ENCODE results near the gene CCR7. TPM values are rescaled to one million over a fixed set of nuclear protein-coding genes. Genes with fewer than 3 reads are reported as not detected.

Gene CCR7
- total and polyA plus RNA-seq, 2 donors (not counting 1 experiment from before 2014, with no cell fraction given) = 116 to 481 TPM

DNA sequence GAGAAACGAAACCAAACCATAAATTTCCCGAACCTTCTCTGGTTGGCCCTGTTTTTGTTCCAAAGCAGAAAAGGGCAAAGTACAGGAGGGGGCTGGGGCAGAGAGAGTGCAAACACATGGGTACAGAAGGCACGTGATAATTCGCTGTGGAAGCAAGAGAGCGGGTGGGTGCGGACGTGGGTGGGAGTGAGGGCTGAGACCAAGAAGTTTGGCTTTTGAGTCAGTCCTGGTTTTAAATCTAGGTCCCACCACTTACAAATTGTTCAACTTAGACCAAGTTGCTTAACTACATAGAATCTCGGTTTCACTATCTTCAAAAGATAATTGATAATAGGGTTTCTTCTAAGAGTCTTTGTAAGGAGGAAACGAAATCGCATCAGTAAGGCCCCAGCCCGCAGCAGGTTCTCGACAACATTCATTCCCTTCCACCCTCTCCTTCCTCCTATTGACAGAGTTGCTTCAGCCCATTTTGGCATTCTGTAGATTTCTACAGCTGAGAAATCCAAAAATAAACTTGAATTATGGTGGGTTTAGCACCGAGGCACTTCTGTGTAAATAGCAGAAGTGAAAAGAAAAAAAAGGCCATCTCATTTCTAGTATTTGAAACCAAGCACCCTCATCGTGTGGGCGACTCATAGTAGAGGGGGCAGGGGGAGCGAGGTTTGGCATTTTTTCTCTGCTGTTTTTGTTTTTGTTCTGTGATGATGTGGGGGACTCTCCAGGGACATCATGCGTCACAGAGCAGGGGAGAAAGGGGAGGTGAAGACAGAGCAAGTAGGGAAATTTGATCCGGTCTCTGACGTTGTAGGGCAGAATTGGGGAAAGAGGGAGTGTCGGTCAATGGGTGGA lies 33.6 kb upstream of the CCR7 start:
- Histone ChIP-seq H4K20me1 (ENCODE audit: control insufficient read depth, insufficient read depth, low read length, poor library complexity, severe bottlenecking) (no peaks in the 10 kb centered on the region), H3K36me3 (replicated peaks in 1 of 2; ENCODE audit: control extremely low read depth in 1 of 2, control insufficient read depth in 1 of 2, extremely low read depth in 1 of 2, insufficient read depth in 2 of 2, low read length in 1 of 2) (no peaks in the 10 kb centered on the region), H3K4me2 (replicated peaks; ENCODE audit: low read depth, low read length, poor library complexity, severe bottlenecking) (peak overlapping the region; percentile 59), H3K9ac (ENCODE audit: low read length) (peak overlapping the region; percentile 10), H3K4me1 (ENCODE audit: control insufficient read depth in 2 of 2, insufficient read depth in 2 of 2, low read length in 2 of 2) (peaks cover 72 to 76% of the 10 kb centered on the region in 2 donors), H2AFZ (ENCODE audit: insufficient read depth, low read depth, low read length, poor library complexity, severe bottlenecking) (peak overlapping the region; percentile 48), H3K79me2 (ENCODE audit: control insufficient read depth, insufficient read depth, low read length) (no peaks in the 10 kb centered on the region), H3K9me3 (ENCODE audit: control extremely low read depth in 1 of 3, control insufficient read depth in 2 of 3, insufficient read depth in 1 of 3, low read length in 2 of 3) (peaks cover 0 to 2% (median 0%) of the 10 kb centered on the region in 3 donors), H3K27ac (ENCODE audit: low read length in 2 of 2) (peak overlapping the region; percentile 92 to 96), H3K27me3 (replicated peaks in 1 of 4; ENCODE audit: control extremely low read depth in 1 of 4, control insufficient read depth in 3 of 4, insufficient read depth in 4 of 4, low read length in 3 of 4) (no peaks in the 10 kb centered on the region), H3K4me3 (ENCODE audit: control extremely low read depth in 1 of 5, extremely low read depth in 1 of 5, insufficient read depth in 1 of 5, low read depth in 2 of 5, low read length in 4 of 5) (peak overlapping the region in 3 of 5 experiments; percentile 12 to 37 (median 27))
- DNase-seq (peak; percentile 97), ATAC-seq (ENCODE audit: low read depth) (peak; percentile 83)
- CTCF ChIA-PET = interaction anchor here (0.5 to 4.3 kb wide), 6 partner anchors 16 to 73 kb away, joined by 3 to 53 read pairs (median 7); no protein-coding TSS in a partner anchor
- peaks cover 85% of the 10 kb centered on the region for H3K4me1 Mint-ChIP-seq
- intact Hi-C loops (cut with micrococcal nuclease) = no loop called here
- H3K9me3 Mint-ChIP-seq (ENCODE audit: insufficient read depth) = peaks cover 3% of the 10 kb centered on the region
- peak overlapping the region; percentile 52 for H3K4me3 Mint-ChIP-seq
- TF ChIP-seq EZH2 (IDR thresholded peaks at IDR 0.05; ENCODE audit: borderline replicate concordance, insufficient read depth, low read depth, low read length, poor library complexity, severe bottlenecking) = no peak
- no peak for TF ChIP-seq CTCF (IDR thresholded peaks at IDR 0.05)
- POLR2A ChIA-PET = interaction anchor here (1.0 to 2.8 kb wide), 7 partner anchors 9 to 276 kb away, joined by 3 to 26 read pairs (median 4); partner anchors contain the start of gene CCR7
- H3K27me3 Mint-ChIP-seq = no peaks in the 10 kb centered on the region
- peak overlapping the region; percentile 87 for H3K27ac Mint-ChIP-seq
- 31% methylated on average over 7 of the region's 20 CpGs for WGBS (ENCODE audit: insufficient coverage)

GRCh38 chr17:40598301-40598618 lies 33.0 kb upstream of the CCR7 start:
- Histone ChIP-seq H3K79me2 (ENCODE audit: control insufficient read depth, insufficient read depth, low read length) (no peaks in the 10 kb centered on the region), H3K9me3 (ENCODE audit: control extremely low read depth in 1 of 3, control insufficient read depth in 2 of 3, insufficient read depth in 1 of 3, low read length in 2 of 3) (peaks cover 0 to 2% (median 0%) of the 10 kb centered on the region in 3 donors), H2AFZ (ENCODE audit: insufficient read depth, low read depth, low read length, poor library complexity, severe bottlenecking) (peak overlapping the region; percentile 48), H3K36me3 (replicated peaks in 1 of 2; ENCODE audit: control extremely low read depth in 1 of 2, control insufficient read depth in 1 of 2, extremely low read depth in 1 of 2, insufficient read depth in 2 of 2, low read length in 1 of 2) (no peaks in the 10 kb centered on the region), H4K20me1 (ENCODE audit: control insufficient read depth, insufficient read depth, low read length, poor library complexity, severe bottlenecking) (no peaks in the 10 kb centered on the region), H3K4me1 (ENCODE audit: control insufficient read depth in 2 of 2, insufficient read depth in 2 of 2, low read length in 2 of 2) (peaks cover 72 to 76% of the 10 kb centered on the region in 2 donors), H3K9ac (ENCODE audit: low read length) (peak overlapping the region; percentile 10), H3K4me2 (replicated peaks; ENCODE audit: low read depth, low read length, poor library complexity, severe bottlenecking) (peak overlapping the region; percentile 59), H3K27ac (ENCODE audit: low read length in 2 of 2) (peak overlapping the region; percentile 92 to 96), H3K27me3 (replicated peaks in 1 of 4; ENCODE audit: control extremely low read depth in 1 of 4, control insufficient read depth in 3 of 4, insufficient read depth in 4 of 4, low read length in 3 of 4) (no peaks in the 10 kb centered on the region), H3K4me3 (ENCODE audit: control extremely low read depth in 1 of 5, extremely low read depth in 1 of 5, insufficient read depth in 1 of 5, low read depth in 2 of 5, low read length in 4 of 5) (peak overlapping the region in 3 of 5 experiments; percentile 12 to 37 (median 27))
- 72% methylated on average over 3 of the region's 5 CpGs for WGBS (ENCODE audit: insufficient coverage)
- Mint-ChIP-seq H3K9me3 (ENCODE audit: insufficient read depth) (peaks cover 3% of the 10 kb centered on the region), H3K27ac (peak overlapping the region; percentile 87), H3K4me1 (peaks cover 86% of the 10 kb centered on the region), H3K27me3 (no peaks in the 10 kb centered on the region), H3K4me3 (peak overlapping the region; percentile 52)
- no peak for DNase-seq
- intact Hi-C loops (cut with micrococcal nuclease) = no loop called here
- ChIA-PET POLR2A (interaction anchor here (1.0 to 2.8 kb wide), 8 partner anchors 8 to 276 kb away, joined by 3 to 26 read pairs (median 5); partner anchors contain the start of gene CCR7), CTCF (interaction anchor here (0.5 to 4.3 kb wide), 8 partner anchors 16 to 199 kb away, joined by 3 to 53 read pairs (median 7); no protein-coding TSS in a partner anchor)
- TF ChIP-seq EZH2 (IDR thresholded peaks at IDR 0.05; ENCODE audit: borderline replicate concordance, insufficient read depth, low read depth, low read length, poor library complexity, severe bottlenecking) (no peak), CTCF (IDR thresholded peaks at IDR 0.05) (no peak)
- ATAC-seq (ENCODE audit: low read depth) = no peak
